AG09309 (cell line): ENCODE results near the gene CMTR1.

Experiments
- DNase-seq: peaks from one replicate; pipeline ENCODE4 v3.0.0-alpha.2; 2010; ENCODE audit warnings: low read depth
- H3K4me3 ChIP-seq: 2 replicates; pipeline ENCODE4 v1.5.1; 2011; ENCODE audit warnings: mild to moderate bottlenecking, low read depth, low read length, moderate library complexity; ENCODE audit not compliant: control insufficient read depth
- TF ChIP-seq, protein P1 (sequence below): IDR thresholded peaks from 2 replicates; pipeline ENCODE4 v1.5.1; 2011; ENCODE audit warnings: mild to moderate bottlenecking, low read depth, low read length, inconsistent platforms; ENCODE audit not compliant: insufficient read depth, control insufficient read depth; ENCODE audit errors: missing control alignments

Gene CMTR1

DNA sequence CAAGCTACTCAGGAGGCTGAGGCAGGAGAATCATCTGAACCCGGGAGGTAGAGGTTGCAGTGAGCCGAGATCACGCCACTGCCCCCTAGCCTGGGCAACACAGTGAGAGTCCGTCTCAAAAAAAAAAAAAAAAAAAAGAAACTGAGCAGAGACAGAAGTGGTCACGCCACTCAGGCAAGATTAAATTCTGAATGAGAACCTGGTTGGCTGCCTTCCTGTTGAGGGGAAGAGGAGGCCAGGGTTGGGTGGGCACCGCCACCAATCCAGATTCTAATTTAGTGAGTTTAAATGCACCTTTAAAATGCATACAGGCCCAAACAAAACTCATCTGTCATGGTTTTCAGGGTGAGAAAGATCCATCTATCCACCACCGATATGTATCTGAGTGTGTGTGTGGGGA, 90.4 kb downstream of the CMTR1 start:
- DNase-seq, result no peak
- no peak overlapping the region for H3K4me3 ChIP-seq
- TF ChIP-seq, protein P1, sequence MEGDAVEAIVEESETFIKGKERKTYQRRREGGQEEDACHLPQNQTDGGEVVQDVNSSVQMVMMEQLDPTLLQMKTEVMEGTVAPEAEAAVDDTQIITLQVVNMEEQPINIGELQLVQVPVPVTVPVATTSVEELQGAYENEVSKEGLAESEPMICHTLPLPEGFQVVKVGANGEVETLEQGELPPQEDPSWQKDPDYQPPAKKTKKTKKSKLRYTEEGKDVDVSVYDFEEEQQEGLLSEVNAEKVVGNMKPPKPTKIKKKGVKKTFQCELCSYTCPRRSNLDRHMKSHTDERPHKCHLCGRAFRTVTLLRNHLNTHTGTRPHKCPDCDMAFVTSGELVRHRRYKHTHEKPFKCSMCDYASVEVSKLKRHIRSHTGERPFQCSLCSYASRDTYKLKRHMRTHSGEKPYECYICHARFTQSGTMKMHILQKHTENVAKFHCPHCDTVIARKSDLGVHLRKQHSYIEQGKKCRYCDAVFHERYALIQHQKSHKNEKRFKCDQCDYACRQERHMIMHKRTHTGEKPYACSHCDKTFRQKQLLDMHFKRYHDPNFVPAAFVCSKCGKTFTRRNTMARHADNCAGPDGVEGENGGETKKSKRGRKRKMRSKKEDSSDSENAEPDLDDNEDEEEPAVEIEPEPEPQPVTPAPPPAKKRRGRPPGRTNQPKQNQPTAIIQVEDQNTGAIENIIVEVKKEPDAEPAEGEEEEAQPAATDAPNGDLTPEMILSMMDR, result no peak

DNA sequence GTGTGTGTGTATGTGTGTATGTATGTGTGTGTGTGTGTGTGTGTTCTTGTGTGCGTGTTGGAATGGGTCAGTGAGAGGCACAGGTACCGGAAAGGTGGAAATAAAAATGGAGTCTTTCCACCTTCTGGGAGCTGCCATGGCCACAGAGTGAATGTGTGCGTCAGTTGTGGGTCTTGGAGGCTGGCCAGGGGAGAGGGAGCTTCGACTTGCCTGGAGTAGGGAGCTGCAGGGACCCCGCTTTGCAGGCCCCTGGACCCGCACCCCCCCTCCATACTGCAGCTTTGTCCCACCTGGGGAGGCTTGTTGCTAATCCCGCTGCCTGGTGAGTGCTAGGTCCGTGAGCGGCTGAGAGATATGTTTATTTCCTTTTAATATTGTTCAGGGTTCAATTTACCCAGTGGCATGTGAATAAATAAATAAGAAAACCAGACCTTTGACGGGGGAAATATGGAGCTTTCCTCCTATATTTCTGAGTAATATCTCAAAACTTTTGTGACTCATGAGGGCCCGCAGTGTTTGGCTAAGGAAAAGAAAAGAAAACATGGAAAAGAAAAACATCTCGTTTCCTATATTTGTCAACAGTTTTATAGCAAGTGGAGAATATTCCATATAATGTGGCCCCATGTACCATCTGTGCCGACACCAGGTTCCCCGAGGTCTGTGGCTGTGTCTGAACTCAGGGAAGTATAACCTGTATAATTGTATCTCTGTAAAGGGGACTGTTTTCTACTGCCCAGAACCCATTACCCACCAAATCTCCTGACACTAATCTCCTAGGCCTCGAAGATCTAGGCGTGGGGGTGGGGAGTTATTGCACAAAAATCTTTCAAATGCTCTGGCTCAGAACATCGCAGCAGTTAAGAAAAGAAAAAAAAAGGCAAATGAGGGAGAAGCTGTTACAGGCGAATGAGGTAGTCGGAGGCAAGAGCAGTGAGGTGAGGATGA, 91.3 kb downstream of the CMTR1 start:
- no peak for DNase-seq
- TF ChIP-seq, protein P1, result no peak

DNA sequence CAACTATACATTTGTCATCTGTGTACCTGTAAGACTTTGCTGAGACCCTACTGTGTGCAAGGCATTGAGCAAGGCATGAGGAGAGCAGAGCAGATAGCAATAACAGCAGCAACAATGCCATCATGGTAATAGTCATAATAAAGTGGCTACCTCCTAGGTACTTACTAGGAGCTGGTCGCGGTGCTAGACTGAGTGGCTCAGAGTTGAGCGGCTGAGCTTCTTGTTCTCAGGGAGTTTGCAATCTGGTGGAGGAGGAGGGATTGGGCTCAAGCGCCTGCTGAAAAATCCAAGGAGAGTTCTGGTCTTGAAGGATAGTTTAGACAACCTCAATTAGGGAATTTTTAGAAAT, 91.9 kb downstream of the CMTR1 start:
- TF ChIP-seq, protein P1, result no peak
- no peak for DNase-seq

More for the DNA sequence above, 91.3 kb downstream of the CMTR1 start:
- H3K4me3 ChIP-seq, result no peak overlapping the region

DNA sequence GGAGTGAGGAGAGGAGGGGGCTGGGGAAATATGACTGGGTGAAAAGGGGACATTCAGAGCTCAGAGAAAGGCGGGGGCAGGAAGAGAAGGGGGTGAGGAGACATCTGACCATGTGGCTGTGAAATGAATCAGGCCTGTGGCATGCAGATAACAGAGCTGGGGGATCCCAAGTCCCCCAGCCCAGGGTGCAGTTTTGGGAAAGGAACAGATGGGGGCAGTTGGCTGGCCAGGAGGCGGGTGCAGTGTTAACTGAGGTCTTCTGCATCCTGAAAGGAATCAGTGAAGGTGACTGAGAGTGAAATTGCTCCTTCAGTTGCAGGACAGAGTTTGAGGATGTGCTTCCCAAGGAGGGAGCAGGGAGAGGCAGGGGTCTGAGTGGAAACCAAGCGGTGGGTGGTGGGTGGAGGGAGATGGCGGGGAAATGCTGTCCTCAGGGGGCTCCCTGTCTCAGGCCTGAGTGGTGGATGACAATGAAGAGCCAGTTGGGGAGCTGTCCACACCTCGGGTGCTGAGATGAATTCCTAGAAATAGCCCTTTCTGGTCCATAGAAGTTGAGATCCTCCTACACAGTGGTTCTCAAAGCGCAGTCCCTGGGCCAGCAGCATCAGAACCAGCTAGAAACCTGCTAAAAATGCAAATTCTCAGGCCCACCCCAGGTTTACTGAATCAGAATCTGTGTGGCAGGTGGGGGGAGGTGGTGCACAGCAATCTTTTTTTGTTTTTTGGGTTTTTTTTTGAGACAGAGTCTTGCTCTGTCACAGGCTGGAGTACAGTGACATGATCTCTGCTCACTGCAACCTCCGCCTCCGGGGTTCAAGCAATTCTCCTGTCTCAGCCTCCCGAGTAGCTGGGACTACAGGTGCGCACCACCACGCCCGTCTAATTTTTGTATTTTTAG, 92.7 kb downstream of the CMTR1 start:
- DNase-seq, result no peak
- H3K4me3 ChIP-seq, result no peak overlapping the region
- TF ChIP-seq, protein P1, result no peak

More for the DNA sequence above, 91.9 kb downstream of the CMTR1 start:
- no peak overlapping the region for H3K4me3 ChIP-seq

DNA sequence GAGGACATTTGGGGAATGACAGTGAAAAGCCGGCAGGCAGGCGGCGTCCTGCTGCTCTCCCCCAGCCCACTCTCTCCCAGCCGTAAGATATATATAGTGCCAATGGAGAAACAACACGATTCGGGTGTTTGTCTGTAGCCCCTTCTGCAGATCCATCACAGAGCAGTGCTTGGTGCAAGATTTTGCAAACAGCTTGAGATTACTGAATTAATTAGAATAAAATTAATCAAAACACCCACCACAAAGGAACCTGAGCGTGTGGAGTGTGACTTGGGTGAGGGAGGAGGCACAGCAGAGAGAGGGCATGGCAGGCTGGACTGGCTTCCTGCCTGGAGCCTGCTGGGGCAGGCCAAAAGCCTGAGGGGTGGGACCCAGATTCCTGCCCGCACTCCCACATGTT, 95.5 kb downstream of the CMTR1 start:
- DNase-seq, result no peak
- H3K4me3 ChIP-seq, result no peak overlapping the region
- TF ChIP-seq, protein P1, result no peak

DNA sequence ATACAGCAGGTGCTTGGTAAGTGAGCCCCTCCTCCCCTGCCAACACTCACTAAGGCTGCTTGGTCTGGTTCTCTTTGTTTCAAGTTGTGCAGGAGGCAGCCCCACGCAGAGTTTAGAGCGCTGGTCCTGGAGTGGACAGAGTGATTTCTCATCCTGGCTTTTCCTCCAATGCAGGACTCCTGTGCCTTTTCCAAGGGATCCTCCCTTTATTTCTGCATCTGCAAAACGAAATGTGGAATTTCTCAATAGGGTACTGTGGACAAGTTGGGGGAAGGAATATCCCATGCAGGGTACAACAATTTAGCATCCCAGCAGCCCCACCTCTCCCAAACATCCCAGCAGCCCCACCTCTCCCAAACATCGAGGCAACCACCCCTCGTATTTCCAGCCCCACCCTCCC, 97.3 kb downstream of the CMTR1 start:
- H3K4me3 ChIP-seq, result no peak overlapping the region
- TF ChIP-seq, protein P1, result no peak
- DNase-seq, result no peak
